HTR-8/SVneo (cell line): ENCODE measurements around the gene PTP4A1.
"Not testable (repeated sequence)": the region's sequence is repeated elsewhere in the genome, so short reads cannot be mapped to it uniquely, and the experiment has no call there.

ENCODE experiments used
- DNase-seq: peaks from one replicate; pipeline ENCODE4 v3.0.0; 2011; ENCODE audit warnings: low spot score, mixed read lengths; ENCODE audit not compliant: insufficient read length
- FAIRE-seq: peaks from 2 replicates; lab custom pipeline; 2011; peaks lifted over from hg19 to GRCh38; lab: Jason Lieb, UNC

PTP4A1 gene

GRCh38 chr6:63572044-63572746 is at the start of gene PTP4A1, which contains the start of gene LOC128125822:
Gene PTP4A1, plus strand, starts transcription at chr6:63572480. Its CDS starts 4,401 bp downstream, at chr6:63576881.
Gene LOC128125822, plus strand, starts transcription at chr6:63572480.
- peak; percentile 98 for FAIRE-seq

GRCh38 chr6:63522911-63523287 is 49.4 kb upstream of the PTP4A1 start:
- not testable (repeated sequence) for FAIRE-seq, DNase-seq

More at GRCh38 chr6:63572044-63572746, at the start of gene PTP4A1, which contains the start of gene LOC128125822:
- peak; percentile 89 for DNase-seq

GRCh38 chr6:63523630-63524029 is 48.6 kb upstream of the PTP4A1 start:
- FAIRE-seq (no peak), DNase-seq (no peak)

DNA sequence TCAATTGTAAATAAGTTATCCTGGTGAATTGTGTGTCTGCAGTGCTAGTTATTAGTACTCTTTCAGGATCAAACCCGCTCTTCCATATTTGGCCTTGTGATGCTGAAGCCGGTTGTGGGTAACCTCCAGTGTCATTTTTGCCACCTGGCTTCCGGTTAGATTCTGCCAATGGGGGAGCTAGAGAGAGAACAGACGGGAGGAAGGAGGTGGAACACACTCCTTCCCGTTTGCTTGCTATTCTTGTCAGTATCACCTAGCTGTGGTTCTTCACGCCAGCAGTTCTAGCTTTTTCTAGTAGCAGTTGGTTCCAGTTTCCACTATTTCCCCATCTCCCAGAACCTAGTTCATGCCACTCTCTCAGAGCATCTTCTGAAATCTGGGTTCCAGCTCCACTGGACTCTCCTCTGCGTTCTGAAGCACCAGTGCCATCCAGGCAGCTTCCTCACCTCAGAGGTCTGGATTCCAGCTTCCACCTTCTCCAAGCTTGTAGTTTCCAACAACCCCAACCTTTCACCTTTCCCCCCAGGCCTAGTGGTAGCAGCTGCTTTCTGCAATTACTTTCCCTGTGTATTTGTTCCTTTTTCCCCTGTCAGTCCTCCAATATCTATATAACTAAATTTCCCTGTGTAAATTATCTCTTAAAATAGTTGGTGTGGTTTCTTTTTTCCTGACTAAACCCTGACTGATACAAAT is 46.9 kb upstream of the PTP4A1 start:
- DNase-seq (no peak), FAIRE-seq (no peak)

DNA sequence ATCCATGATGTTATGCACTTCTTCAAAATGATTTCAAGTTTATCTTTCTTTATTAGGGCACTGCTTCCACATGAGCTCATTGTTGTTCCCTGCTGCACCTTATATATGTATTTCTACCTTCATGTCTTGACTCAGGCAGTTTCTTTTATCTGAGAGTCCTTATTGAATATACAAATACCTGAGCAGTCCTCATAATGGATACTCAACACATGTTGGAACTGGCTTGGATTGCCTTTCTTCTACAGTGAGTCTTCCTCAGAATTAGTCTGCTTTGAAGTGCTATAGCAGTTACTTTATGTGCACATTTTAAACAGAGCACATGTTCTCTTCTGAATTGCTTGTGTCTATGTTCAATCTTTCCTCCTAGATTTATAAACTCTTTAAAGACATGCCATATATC is 45.3 kb upstream of the PTP4A1 start:
- no peak for DNase-seq
- no peak for FAIRE-seq

DNA sequence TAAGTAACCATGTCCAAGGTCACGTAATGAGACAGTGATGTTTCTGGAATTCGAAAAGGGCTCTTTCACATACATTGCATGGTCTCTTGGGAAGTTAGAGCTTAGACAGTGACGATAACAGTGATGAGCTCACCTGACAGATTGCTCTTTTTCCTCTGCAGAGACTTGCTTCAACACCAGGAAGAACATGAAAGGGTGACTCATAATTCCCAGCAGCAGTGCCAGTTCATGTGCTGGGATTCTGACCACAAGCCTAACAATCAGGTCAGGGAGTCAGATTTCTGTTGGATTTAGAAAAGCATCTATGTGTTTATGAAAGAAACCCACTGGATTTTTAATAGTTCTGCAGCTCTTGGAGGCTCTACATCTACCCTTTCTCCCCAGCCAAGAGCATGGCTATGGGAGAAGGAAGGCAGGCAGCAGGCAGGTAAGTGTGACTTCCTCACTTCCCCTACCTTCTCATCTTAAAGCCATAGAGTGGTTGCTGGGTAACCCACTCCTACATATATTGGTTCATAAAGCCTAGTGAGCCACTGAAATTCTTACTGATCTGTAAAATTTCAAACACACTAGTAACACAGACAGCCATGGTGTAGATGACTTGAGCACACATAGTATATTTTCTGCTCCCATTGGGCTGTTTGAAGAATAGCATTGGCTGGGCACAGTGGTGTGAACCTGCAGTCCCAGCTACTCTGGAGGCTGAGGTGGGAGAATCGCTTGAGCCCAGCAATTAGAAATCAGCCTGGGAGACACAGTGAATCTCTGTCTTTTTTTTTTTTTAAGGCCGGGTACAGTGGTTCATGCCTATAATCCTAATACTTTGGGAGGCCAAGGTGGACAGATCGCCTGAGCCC is 44.4 kb upstream of the PTP4A1 start:
- peak; percentile 92 for DNase-seq
- FAIRE-seq, result peak; percentile 75

DNA sequence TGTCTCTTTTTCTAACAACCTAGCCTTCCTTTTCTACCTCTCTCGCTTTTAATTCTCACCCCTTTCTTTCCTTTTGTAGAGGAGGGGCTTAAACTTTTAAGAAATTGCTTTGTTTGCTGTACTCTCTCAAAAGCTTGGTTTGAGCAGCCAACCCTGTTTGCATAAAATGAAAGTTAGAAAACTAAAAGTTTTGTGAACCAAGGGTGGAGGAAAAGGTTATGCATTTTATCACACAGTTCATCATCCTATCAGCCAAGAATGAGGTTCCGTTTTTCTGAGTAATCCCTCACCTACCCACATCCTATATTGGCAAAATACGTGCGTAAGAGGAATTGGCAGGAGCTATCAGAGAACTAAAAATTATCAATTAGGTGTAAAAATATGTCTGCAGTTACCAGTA is 42.8 kb upstream of the PTP4A1 start:
- no peak for DNase-seq
- FAIRE-seq, result no peak

GRCh38 chr6:63530182-63530581 is 42.1 kb upstream of the PTP4A1 start:
- DNase-seq (no peak), FAIRE-seq (no peak)

GRCh38 chr6:63530991-63531390 is 41.3 kb upstream of the PTP4A1 start:
- FAIRE-seq (no peak), DNase-seq (no peak)

GRCh38 chr6:63533026-63533425 is 39.3 kb upstream of the PTP4A1 start:
- FAIRE-seq, result no peak

DNA sequence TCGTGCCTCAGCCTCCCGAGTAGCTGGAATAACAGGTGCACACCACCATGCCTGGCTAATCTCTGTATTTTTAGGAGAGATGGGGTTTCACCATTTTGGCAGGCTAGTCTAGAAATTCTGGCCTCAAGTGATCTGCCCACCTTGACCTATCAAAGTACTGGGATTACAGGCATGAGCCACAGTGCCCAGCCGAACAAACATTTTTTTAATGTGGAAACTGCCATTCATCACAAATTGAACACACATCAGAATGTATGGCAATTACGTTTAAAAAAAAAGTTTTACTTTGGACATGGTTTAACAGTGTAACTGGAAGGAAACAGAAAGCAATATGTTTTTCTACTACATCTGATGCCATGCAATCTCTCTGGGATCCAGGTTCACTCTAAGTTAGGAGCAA is 38.3 kb upstream of the PTP4A1 start:
- DNase-seq (no peak), FAIRE-seq (no peak)

More at GRCh38 chr6:63533026-63533425, 39.3 kb upstream of the PTP4A1 start:
- DNase-seq, result no peak

DNA sequence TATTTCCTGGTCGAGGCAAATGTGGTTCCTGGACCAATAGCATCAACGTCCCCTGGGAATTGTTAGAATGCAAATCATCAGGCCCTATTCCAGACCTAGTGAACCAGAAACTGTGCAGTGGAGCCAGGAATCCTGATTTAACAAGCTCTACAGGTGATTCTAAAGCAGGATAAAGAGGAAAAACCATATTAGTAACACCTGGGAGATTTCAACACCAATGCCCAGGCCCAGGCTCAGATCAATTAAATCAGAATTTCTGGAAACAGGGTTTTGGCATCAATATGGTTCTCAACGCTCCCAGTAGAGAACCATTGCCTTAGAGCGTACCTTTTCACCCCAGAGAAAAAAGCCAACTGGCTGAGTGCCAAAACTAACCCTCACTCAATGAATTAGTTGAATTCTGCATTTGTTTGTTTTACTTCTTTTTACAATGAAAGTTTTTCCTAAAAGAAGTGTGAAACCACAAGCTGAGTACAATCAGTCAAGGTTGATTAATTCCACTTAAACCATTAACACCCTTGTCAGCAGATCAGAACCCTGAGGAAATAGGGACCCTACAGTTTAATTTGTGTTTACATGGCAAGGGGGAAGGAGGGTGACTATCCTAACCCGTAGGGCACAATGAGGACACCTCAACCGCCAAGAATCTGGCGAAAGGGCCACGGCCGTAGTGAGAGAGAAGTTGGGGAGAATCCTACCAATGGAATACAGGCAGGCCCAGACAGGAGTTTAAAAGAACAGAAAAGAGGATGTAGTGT is 34.9 kb upstream of the PTP4A1 start:
- DNase-seq (no peak), FAIRE-seq (no peak)

GRCh38 chr6:63537959-63538300 is 34.4 kb upstream of the PTP4A1 start:
- DNase-seq (no peak), FAIRE-seq (no peak)

DNA sequence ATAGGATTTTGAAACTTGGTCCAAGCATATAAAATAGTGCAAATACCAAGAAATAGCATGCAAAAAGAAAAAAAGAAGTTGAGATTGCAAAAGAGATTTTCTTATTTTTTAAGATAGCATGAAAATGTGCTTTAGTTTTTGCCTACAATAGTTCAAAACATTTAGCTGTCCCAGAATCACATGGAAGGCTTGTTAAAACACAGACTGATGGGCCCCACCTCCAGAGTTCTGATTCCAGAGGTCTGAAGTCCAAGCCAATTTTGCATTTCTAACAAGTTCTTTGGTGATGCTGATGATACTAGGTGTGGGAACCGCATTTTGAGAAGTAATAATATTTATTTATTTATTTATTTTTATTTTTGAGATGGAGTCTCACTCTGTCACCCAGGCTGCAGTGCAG is 33.7 kb upstream of the PTP4A1 start:
- FAIRE-seq, result no peak
- DNase-seq, result no peak

DNA sequence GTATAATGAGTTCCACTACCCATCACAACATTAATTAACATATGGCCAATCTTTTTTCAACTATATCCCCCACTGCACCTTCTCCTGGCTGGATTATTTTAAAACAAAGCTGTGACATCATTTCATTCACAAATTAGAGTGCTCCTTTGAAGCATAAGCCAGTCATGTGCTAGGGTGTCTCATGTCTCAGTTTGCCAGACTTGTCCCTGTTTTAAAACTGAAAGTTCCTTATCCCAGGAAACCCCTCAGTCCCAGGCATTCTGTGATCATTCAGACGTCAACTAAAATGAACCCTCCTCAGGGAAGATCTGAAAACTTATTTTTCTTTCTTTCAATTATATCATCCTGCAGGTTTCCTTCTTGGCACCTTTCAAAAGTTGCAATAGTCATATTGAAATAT is 29.3 kb upstream of the PTP4A1 start:
- DNase-seq (no peak), FAIRE-seq (no peak)

DNA sequence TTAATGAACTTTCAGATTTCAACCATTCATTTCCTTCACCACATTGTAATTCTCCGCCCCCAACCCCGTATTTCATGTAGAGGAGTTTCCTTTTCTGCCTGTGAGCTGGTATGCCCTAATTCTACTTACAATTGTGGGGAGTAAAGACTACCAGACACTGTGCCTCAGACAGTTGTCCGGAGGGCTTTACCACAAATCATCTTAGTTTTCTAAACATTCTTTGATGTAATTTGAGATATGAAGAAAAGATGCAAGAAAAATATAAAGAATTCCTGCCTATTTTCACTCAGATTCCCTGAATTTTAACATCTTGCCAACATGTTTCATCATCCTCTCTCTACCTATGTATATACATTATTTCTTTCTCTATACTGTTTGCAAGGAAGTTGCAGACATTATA is 28.3 kb upstream of the PTP4A1 start:
- no peak for DNase-seq
- no peak for FAIRE-seq

DNA sequence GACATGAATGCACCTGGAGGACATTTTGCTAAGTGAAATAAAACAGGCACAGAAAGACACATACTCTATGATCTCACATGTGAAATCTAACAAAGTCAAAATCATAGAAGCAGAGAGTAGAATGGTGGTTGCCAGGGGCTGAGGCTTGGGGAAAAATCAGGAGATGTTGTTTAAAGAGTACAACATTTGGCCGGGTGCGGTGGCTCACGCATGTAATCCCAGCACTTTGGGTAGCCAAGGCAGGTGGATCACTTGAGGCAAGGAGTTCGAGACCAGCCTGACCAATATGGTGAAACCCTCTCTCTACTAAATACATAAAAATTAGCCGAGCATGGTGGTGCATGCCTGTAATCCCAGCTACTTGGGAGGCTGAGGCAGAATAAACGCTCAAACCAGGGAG is 26.0 kb upstream of the PTP4A1 start:
- no peak for FAIRE-seq
- no peak for DNase-seq

- DNase-seq, result no peak
- FAIRE-seq, result no peak
Measured at GRCh38 chr6:63546697-63547096, 25.6 kb upstream of the PTP4A1 start.

DNA sequence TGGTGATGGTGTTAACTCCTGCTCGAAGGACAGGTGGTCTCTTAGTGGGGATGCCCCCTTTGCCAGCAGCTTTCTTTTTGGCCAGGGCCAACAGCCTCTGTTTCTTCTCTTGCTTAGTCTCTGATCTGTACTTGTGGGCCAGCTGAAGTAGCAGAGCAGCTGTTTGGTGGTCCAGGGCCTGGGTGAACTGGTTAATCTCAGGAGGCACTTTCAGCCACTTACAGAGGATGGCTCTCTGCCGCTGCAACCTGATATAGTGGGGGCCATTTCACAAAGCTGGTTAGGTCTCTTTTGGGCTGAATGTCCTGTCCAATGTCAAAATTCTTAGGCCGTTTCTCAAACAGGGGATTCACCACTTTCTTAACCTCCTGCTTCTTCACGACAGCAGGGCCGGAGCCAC is 23.2 kb upstream of the PTP4A1 start:
- FAIRE-seq (no peak), DNase-seq (no peak)

GRCh38 chr6:63553208-63553607 is 19.1 kb upstream of the PTP4A1 start:
- FAIRE-seq (peak; percentile 36), DNase-seq (no peak)
